NAMALWA (cell line): ENCODE measurements around the gene KPNA1.
"Not testable (repeated sequence)": the region's sequence is repeated elsewhere in the genome, so short reads cannot be mapped to it uniquely, and the experiment has no call there.

Source experiments
- DNase-seq: peaks from one replicate; pipeline ENCODE4 v3.0.0-alpha.2; 2015; ENCODE audit warnings: low spot score

The KPNA1 gene

DNA sequence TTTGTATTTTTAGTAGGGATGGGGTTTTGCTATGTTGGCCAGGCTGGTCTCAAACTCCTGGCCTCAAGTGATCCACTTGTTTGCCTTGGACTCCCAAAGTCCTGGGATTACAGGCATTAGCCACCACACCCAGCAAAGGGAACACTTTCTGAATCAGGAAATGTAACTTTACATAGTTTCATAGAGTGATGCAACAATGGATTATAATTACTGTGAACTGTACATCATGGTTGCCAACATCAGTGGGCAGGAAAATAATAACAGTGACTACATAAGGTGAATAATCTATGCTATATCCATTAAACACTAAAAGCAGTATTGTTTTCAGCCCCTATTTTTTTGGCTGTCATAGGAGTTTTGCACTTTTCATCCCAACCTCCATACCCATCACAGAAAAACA lies 5.0 kb upstream of the KPNA1 start:
- DNase-seq, result no peak

- DNase-seq, result no peak
Observed at GRCh38 chr3:122516846-122517360, 2.2 kb upstream of the KPNA1 start.

GRCh38 chr3:122515870-122516269 lies 1.1 kb upstream of the KPNA1 start:
- no peak for DNase-seq

GRCh38 chr3:122515020-122515468 lies 305 bp upstream of the KPNA1 start:
- DNase-seq, result no peak

DNA sequence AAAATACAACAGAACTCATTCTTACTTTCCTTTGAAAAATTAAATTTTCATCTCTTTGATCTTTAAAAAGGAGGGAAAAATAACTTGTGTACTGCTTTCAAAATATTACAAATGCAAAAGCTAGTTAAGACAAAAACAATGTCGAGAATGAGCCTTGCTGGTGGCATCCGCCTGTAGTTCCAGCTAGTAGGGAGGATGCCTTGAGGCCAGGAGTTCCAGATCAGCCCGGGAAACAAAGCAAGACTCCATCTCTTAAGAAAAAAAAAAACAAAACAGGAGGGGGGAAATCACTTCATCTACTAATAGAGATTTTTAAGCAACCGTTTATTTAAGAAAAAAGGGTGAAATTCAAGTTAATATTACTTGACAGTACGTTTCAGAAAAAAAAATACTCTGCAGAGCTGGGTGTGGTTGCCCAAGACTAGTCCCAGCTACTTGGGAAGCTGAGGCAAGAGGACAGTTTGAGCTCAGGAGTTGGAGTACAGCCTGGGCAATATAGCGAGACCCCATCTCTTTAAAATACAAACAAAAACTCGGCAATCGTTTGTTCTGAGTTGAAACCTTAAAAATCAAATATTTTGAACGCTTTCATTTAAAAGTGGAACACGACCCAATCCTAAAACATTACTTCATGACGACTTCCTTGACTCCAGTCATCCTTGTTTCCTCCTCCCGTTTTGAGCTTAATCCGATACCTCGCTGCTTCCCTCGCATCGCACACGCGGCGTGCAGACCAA lies 1.2 kb downstream of the KPNA1 start:
- DNase-seq, result no peak

DNA sequence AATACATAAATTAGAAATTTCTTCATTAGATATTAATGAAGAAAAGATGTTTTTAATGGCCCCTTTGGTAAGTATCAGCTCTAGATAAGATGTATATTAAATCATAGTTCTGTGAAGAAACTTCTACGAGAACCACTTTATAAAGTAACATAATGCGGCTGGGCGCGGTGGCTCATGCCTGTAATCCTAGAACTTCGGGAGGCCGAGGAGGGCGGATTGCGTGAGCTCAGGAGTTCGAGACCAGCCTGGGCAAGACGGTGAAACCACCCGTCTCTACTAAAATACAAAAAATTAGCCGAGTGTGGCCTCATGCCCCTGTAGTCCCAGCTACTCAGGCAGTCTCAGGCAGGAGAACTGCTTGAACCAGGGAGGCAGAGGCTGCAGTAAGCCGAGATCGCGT lies 2.5 kb downstream of the KPNA1 start:
- no peak for DNase-seq

DNA sequence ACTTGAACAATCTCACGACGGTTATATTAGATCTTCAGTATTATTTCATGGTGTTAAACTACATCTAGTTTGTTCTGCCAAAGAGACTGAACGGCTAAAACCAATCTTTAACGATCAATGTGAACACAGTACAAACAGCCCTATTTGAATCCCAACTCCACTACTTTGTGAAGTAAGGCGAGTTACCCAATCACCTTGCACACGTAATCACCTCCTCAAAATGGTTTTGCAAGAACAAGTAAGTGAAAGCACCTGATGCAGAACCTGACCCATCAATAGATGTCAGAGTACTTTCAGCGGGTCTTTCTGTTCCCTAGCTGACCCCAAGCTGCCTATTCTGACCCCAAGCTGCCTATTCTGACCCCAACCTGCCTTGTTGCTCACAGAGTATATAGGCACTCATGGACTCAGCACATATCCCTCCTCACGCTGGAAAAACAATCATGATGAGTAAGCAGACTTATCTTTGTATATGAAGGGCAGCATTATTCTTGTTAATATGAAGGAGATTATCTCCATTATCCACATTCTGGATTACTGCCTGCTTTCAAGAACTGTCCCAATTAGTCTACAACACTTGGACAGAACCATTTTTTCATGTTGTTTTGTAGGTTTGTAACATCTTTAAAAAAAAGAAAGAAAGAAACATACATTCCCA lies 3.7 kb downstream of the KPNA1 start:
- DNase-seq, result no peak

DNA sequence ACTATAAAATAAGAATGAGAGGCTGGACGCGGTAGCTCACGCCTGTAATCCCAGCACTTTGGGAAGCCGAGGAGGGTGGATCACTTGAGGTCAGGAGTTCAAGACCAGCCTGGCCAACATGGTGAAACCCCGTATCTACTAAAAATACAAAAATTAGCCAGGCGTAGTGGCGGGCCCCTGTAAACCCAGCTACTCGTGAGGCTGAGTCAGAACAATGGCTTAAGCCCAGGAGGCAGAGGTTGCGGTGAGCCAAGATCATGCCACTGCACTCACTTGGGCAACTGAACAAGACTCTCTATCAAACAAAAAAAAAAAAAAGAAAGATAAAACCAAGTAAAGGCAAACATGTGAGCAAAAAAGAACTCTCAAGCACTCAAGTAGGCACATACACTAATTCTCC lies 5.8 kb downstream of the KPNA1 start:
- not testable (repeated sequence) for DNase-seq

DNA sequence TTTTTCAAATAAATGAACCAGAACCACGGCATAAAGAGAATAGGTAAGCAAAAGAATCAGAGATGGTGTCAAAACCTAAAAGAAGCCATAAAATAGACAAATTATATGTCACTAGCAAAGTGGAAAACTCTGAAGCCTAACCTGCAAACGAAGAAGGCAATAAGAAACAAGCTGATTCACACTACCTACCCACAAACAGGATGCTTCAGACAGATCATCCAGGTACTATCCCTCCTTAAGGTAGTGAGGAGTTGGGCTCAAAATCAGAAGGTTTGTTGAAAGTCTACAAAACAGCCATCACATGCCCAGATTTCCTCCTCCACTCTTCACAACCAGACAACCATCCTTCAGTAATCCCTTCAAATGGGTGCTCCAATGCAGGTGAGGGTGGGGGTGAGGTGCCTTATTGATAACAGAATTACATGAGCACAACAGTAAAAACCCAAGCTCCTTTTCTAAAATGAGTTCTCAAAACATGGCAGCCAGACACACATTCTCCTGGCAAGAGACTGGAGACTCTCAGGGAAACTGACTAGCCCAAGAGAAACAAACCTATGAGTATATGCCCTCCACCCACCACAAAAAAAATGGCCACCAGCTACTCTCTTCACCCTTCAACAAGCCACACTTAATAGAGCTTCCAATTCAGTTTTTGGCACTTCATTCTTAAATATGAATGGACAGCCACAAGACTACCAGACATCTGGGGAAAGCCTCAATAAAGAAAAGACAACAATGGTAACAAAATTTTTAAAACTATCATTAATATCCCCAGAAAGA lies 6.4 kb downstream of the KPNA1 start:
- no peak for DNase-seq

DNA sequence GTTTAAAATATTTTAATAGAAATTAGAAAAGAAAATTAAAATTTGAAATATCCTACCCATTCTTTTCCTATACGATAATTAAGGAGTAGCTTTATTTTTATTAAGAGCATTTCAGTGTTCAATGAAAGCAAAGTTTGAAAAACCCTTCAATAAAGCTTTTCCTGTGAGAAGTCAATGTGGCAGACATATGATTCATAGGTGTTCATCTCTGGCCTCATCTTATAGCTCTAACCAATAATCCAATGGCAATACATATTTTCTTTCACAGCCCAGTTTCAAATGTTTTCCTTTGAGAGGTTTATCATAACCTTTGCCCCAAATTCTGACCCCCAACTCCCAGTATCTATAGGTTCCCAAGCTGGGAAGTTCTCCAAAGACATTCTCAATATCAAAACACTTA lies 8.3 kb downstream of the KPNA1 start:
- DNase-seq, result no peak

DNA sequence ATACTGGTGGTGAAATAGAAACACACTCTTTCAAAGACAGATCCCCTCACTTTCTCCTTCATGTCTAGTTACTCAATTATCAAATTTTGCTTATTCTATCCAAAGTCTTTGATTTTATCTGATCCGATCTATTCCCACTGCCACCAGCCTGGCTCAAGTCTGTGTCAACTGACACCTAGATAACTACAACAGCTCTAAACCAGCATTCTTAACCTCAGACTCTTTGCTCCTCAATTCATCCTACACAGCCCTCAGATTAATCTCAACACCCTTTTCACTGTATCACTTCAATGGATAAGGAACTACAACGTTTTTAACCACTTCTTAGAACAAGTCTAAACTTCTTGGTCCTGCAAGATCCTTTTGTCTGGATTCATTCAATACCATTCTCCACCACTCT lies 9.1 kb downstream of the KPNA1 start:
- no peak for DNase-seq

DNA sequence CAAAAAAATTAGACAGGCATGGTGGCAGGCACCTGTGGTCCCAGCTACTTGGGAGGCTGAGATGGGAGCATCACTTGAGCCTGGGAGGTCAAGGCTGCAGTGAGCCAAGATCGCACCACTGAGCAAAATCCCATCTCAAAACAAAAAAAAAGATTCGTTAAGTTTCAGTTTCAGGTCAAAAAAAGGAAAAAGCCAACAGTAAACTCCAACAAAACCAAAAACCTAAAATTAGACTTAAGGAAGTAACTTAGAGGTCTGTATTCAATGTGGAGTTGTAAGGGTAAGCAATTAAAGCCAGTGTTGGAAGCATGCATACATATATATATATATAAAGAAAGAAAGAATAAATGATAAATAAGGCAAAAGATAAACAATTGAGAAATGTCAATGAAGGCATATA lies 11.8 kb downstream of the KPNA1 start:
- no peak for DNase-seq

DNA sequence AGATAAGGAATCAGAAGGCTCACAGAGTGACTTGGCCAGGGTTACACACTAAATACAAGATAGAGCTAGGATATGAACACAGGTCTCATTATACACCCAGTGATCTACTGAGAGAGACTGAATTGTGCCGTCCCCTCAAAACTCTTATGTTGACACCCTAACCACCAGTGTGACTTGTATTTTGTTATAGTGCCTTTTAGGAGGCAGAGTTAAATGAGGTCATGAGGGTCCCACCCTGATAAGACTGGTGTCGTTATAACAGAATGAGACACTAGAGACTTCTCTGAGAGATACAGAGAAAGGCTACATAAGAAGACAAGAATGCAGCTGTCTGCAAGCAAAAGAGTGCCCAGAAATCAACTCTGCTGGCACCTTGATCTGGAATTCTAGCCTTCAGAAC lies 12.6 kb downstream of the KPNA1 start:
- DNase-seq, result no peak

DNA sequence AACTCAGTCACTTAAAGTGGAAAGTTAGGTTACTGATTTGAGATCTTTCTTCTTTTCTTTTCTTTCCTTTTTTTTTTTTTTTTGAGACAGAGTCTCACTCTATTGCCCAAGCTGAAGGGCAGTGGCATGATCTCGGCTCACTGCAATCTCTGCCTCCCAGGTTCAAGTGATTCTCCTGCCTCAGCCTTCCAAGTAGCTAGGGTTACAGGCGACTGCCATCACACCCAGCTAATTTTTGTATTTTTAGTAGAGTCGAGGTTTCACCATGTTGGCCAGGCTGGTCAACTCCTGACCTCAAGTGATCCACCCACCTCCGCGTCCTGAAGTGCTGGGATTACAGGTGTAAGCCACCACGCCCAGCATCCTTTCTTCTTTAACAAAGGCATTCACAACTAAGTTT lies 13.8 kb downstream of the KPNA1 start:
- not testable (repeated sequence) for DNase-seq

DNA sequence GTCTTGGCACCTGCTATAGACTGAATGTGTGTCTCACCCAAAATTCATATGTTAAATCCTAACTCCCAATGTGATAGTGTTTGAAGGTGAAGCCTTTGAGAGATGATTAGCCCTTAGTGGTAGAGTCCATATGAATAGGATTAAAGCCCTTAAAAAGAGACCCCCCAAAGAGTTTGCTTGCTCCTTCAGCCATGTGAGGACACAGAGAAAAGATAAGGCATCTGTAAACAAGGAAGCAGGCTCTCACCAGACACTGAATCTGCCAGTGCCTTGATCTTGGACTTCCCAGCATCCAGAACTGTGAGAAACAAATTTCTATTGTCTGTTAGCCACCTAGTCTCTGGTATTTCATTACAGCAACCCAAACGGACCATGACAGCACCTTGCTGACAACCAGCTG lies 16.6 kb downstream of the KPNA1 start:
- DNase-seq, result no peak

DNA sequence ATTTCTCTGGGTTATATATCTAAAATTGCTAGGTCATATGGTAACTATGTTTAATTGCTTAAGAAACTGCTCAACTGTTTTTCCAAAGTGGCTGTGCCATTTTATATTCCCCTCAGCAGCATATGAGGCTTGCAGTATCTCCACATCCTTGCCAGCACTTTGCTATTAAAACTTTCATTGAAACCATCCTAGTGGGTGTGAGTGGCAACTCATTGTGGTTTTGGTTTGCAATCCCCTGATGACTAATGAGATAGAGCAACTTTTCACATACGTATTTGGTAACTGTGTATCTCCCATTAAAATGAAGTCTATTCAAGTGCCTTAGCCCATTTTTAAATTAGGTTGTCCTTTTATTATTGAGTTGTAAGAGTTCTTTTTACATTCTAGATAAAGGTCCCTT lies 17.3 kb downstream of the KPNA1 start:
- no peak for DNase-seq

DNA sequence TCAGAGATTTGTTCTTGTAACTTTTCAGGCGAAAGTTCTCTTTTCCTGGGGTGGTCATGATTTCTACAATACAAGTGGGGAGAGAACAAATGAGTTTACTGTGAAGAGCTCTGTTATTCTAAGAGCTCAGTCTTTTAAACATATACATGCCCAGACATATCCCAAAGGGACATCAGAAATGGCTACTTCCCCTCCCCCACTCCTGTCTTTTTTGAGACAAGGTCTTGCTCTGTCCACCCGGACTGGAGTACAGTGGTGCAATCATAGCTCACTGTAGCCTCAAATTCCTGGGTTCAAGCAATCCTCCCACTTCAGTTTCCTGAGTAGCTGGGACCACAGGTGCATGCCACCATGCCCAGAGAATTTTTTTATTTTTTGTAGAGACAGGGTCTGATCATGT lies 18.2 kb downstream of the KPNA1 start:
- no peak for DNase-seq

DNA sequence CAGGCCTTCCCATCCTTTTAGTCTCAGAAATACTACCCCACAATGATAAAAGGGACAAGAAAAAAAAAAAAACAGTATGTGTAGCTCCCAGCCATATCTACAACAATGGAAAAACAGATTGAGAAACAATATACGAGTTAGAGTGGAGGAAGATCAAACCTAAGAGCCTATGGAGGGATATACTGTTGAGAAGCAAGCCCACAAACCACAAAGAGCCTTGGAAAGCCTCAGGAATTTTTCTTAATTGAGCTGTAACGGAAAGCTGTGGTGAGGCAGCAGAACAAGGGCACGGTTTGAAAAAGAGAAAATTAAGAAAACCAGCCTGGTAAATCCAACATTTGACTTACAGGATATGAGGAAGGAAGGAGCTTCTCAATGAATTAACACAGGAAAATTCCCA lies 21.4 kb downstream of the KPNA1 start:
- DNase-seq, result no peak

DNA sequence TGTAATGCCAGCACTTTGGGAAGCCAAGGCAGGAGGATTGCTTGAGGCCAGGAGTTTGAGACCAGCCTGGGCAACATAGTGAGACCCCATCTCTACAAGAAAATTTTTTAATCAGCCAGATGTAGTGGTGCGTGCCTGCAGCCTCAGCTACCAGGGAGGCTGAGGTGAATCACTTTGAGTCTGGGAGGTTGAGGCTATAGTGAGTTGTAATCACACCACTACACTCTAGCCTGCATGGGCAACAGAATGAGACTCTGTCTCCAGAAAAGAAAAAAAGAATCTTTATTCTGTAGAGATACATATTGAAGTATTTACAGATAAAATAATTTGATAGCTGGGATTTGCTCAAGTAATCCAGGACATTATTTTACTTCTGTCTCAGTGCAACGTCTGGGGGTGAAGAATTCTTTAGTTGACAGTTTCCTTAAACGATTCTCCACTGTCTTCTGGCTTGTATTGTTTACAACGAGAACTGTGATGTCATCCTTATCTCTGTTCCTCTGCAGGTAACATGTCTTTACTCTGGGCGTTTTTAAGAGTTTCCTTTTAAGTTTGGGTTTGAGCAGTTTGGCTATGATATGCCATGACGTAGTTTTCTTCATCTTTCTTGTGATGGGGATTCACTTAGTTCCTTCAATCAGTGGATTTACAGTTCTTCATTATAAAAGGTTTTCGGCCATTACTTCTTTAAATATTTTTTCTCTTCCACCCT lies 26.3 kb downstream of the KPNA1 start:
- no peak for DNase-seq

DNA sequence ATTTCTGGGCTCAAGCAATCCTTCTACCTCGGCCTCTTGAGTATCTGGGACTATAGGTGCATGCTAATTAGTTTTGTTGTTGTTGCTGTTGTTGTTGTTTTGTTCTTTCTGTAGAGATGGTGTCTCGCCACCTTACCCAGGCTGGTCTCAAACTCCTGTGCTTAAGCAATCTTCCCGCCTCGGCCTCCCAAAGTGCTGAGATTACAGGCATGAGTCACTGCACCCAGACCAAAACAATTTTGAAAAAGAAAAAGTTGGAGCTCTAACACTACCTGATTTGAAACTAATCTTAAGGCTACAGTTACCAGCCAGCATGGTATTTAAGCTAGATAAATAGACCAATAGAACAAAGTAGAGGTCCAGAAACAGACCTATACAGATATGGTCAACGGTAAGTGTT lies 29.8 kb downstream of the KPNA1 start:
- DNase-seq, result no peak

DNA sequence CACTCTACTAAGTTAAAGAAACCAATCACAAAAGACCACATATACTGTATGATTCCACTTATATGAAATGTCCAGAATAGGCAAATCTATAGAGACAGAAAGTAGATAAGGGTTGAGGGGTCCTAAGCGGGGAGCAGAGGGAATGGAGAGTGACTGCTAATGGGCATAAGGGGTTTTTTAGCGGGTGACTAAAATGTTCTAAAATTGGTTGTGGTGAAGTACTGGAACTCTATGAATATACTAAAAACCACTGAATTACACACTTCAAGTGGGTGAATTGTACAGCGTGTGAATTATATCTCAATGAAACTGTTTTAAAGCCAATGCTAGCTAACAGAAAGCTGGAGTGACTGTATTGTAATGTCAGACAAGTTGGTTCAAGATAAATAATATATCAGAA lies 33.3 kb downstream of the KPNA1 start:
- DNase-seq, result no peak

DNA sequence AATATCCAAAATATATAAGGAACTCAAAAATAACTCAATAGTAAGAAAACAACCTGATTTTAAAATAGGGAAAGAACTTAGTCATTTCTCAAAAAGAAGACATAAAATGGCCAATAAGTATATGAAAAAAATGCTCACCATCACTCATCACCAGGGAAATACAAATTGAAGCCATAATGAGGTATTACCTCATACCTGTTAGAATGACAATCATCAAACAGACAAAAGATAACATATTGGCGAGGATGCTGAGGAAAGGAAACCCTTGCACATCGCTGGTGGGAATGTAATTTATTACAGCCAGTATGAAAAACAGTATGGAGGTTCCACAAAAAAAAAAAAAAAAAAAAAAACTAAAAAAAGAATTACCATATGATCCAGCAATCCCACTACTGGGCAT lies 38.2 kb downstream of the KPNA1 start:
- DNase-seq, result no peak
